ENCODE data around the gene CCDC121.

CCDC121 gene

GRCh38 chr2:27638709-27639108, 9.9 kb upstream of the CCDC121 start (continued):
- TF ChIP-seq, protein P1, sequence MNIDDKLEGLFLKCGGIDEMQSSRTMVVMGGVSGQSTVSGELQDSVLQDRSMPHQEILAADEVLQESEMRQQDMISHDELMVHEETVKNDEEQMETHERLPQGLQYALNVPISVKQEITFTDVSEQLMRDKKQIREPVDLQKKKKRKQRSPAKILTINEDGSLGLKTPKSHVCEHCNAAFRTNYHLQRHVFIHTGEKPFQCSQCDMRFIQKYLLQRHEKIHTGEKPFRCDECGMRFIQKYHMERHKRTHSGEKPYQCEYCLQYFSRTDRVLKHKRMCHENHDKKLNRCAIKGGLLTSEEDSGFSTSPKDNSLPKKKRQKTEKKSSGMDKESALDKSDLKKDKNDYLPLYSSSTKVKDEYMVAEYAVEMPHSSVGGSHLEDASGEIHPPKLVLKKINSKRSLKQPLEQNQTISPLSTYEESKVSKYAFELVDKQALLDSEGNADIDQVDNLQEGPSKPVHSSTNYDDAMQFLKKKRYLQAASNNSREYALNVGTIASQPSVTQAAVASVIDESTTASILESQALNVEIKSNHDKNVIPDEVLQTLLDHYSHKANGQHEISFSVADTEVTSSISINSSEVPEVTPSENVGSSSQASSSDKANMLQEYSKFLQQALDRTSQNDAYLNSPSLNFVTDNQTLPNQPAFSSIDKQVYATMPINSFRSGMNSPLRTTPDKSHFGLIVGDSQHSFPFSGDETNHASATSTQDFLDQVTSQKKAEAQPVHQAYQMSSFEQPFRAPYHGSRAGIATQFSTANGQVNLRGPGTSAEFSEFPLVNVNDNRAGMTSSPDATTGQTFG (tag by site-specific recombination; IDR thresholded peaks at IDR 0.05; ENCODE audit: borderline replicate concordance): no peak
- TF ChIP-seq ZNF23 (tag by site-specific recombination; IDR thresholded peaks at IDR 0.05; ENCODE audit: borderline replicate concordance) (no peak), ZNF221 (tag by site-specific recombination; IDR thresholded peaks at IDR 0.05; ENCODE audit: borderline replicate concordance) (no peak), KLF9 (tag by site-specific recombination; IDR thresholded peaks at IDR 0.05; ENCODE audit: low read depth) (no peak), ZNF211 (tag by site-specific recombination; IDR thresholded peaks at IDR 0.05; ENCODE audit: low read depth) (no peak), ZNF473 (tag by site-specific recombination; IDR thresholded peaks at IDR 0.05) (no peak), ZNF544 (tag by site-specific recombination; IDR thresholded peaks at IDR 0.05) (no peak), ZNF501 (tag by site-specific recombination; IDR thresholded peaks at IDR 0.05) (no peak), ZNF138 (tag by site-specific recombination; IDR thresholded peaks at IDR 0.05; ENCODE audit: borderline replicate concordance) (no peak), ZEB2 (tag by site-specific recombination; IDR thresholded peaks at IDR 0.05) (no peak), ZNF791 (tag by site-specific recombination; IDR thresholded peaks at IDR 0.05) (no peak), PRDM4 (tag by site-specific recombination; IDR thresholded peaks at IDR 0.05) (no peak)
- TF ChIP-seq, protein P2, sequence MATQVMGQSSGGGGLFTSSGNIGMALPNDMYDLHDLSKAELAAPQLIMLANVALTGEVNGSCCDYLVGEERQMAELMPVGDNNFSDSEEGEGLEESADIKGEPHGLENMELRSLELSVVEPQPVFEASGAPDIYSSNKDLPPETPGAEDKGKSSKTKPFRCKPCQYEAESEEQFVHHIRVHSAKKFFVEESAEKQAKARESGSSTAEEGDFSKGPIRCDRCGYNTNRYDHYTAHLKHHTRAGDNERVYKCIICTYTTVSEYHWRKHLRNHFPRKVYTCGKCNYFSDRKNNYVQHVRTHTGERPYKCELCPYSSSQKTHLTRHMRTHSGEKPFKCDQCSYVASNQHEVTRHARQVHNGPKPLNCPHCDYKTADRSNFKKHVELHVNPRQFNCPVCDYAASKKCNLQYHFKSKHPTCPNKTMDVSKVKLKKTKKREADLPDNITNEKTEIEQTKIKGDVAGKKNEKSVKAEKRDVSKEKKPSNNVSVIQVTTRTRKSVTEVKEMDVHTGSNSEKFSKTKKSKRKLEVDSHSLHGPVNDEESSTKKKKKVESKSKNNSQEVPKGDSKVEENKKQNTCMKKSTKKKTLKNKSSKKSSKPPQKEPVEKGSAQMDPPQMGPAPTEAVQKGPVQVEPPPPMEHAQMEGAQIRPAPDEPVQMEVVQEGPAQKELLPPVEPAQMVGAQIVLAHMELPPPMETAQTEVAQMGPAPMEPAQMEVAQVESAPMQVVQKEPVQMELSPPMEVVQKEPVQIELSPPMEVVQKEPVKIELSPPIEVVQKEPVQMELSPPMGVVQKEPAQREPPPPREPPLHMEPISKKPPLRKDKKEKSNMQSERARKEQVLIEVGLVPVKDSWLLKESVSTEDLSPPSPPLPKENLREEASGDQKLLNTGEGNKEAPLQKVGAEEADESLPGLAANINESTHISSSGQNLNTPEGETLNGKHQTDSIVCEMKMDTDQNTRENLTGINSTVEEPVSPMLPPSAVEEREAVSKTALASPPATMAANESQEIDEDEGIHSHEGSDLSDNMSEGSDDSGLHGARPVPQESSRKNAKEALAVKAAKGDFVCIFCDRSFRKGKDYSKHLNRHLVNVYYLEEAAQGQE (tag by site-specific recombination; IDR thresholded peaks at IDR 0.05): no peak

DNA sequence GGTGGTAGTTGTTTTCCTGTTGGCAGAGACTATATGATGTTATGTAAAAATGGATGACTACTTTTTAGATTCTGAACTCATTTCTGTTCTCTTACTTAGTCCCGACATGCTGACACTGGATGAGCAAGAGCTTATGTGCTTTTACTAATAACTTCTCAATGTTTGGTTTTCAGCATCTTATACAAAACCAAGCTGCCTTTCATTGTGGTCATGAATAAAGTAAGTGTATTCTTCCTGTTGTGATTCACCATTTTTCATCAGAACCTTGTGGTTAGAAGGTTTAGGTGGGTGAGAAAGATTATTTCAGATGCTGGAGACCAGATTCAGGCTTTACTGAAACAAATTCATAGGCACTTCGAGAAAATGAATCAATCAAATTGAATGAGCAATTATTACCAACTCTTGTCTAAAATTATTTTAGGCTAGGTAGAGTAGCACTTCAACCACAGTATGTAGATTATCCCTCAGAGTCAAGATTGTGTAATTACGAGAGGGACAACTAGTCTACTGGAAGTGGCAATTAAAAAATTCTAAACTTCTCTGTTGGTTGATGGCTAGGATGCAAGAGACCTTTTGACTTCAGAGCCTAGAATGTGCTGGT, 9.3 kb upstream of the CCDC121 start:
- H3K36me3 ChIP-seq (ENCODE audit: control insufficient read depth in 2 of 2, insufficient read depth in 1 of 2, low read length in 2 of 2): peaks cover 66 to 81% of the 10 kb centered on the region in 2 experiments
- TF ChIP-seq ZNF121 (tag by site-specific recombination; IDR thresholded peaks at IDR 0.05) (no peak), RBAK (tag by site-specific recombination; IDR thresholded peaks at IDR 0.05) (no peak), ZNF843 (tag by site-specific recombination; IDR thresholded peaks at IDR 0.05) (no peak), ZNF513 (tag by site-specific recombination; IDR thresholded peaks at IDR 0.05) (no peak), ZNF48 (tag by site-specific recombination; IDR thresholded peaks at IDR 0.05) (no peak), ZNF610 (tag by site-specific recombination; IDR thresholded peaks at IDR 0.05; ENCODE audit: borderline replicate concordance) (no peak), ZNF777 (tag by site-specific recombination; IDR thresholded peaks at IDR 0.05; ENCODE audit: borderline replicate concordance) (no peak), ZNF544 (tag by site-specific recombination; IDR thresholded peaks at IDR 0.05) (no peak), PRDM1 (tag by site-specific recombination; IDR thresholded peaks at IDR 0.05) (no peak), ZNF555 (tag by site-specific recombination; conservative IDR thresholded peaks at IDR 0.05) (no peak), SCRT1 (tag by site-specific recombination; IDR thresholded peaks at IDR 0.05; ENCODE audit: borderline replicate concordance) (no peak), HOXA7 (CRISPR knock-in tag; IDR thresholded peaks at IDR 0.05; ENCODE audit: borderline replicate concordance) (no peak), KLF7 (tag by site-specific recombination; IDR thresholded peaks at IDR 0.05; ENCODE audit: borderline replicate concordance) (no peak), KLF10 (tag by site-specific recombination; IDR thresholded peaks at IDR 0.05) (no peak), ZNF211 (tag by site-specific recombination; IDR thresholded peaks at IDR 0.05; ENCODE audit: low read depth) (no peak), ZNF747 (tag by site-specific recombination; IDR thresholded peaks at IDR 0.05) (no peak)

More for the DNA sequence above, 9.3 kb upstream of the CCDC121 start:
- Histone ChIP-seq H3K4me1 (ENCODE audit: control insufficient read depth, insufficient read depth, low read length) (peaks cover 4% of the 10 kb centered on the region; the same call in 1 of the 2 replicates), H3K9me3 (ENCODE audit: control insufficient read depth, insufficient read depth, low read depth, low read length) (no peaks in the 10 kb centered on the region), H3K4me3 (ENCODE audit: low read depth, low read length) (no peak overlapping the region), H3K27ac (ENCODE audit: extremely low read depth, low read depth, low read length) (no peak overlapping the region)
- ChIA-PET CTCF (no interaction called here), POLR2A (interaction anchor here (0.6 kb wide), 1 partner anchor 1256 kb away, joined by 6 read pairs; the partner anchor contains the start of gene WDR43)
